HCT116 (cell line): ENCODE data around the gene FBXO22. TPM values are rescaled to one million over a fixed set of nuclear protein-coding genes. Genes with fewer than 3 reads are reported as not detected.

Experiments
- ATAC-seq: fragments of 200-7000 bp; cut with Tn5 transposase; 2 replicates; pipeline ENCODE4 v1.9.1; 2020; ENCODE audit warnings: mild to moderate bottlenecking, moderate library complexity
- BruUV-seq: library from RNA; stranded (reverse); fragments of 400-500 nt; replicated peaks from 2 replicates; lab custom pipeline; 2021; lab: Mats Ljungman, UMichigan
- CTCF ChIA-PET: fragments of 300-600 bp; sonication (Branson Sonifier 250); formaldehyde crosslinking; loops from one replicate; lab custom pipeline; 2021; ENCODE audit warnings: antibody characterized with exemption; lab: Charles Lee
- POLR2A ChIA-PET: fragments of 300-600, 350-600 bp; sonication (Branson Sonifier 250); formaldehyde crosslinking; loops from one replicate; lab custom pipeline; 2021; ENCODE audit warnings: antibody characterized with exemption; lab: Charles Lee
- RAD21 ChIA-PET, 2 experiments: fragments of 300-600 bp; sonication (Branson Sonifier 250); formaldehyde crosslinking; loops; one replicate each; lab custom pipeline; 2023; ENCODE audit warnings: low total read pairs in 2 of 2; ENCODE audit not compliant: uncharacterized antibody in 2 of 2, unreplicated experiment in 2 of 2, low non-redundant PET in 1 of 2; lab: Charles Lee
- DNase-seq: peaks from one replicate; pipeline ENCODE4 v3.0.0-alpha.2; 2010; ENCODE audit warnings: low read depth, low spot score
- H2AFZ ChIP-seq: fragments of 200-600 bp; shearing (Covaris generic), sonication (generic); 2 replicates; pipeline ENCODE4 v1.6.1; 2017; ENCODE audit warnings: low read depth, mixed run types, mixed read lengths, antibody characterized with exemption, low read length; ENCODE audit not compliant: poor library complexity, severe bottlenecking
- H3K27ac ChIP-seq: 2 replicates; pipeline ENCODE4 v1.5.1; 2012; ENCODE audit warnings: low read depth, low read length
- H3K27me3 ChIP-seq: fragments of 200-600 bp; sonication (generic); 2 replicates; pipeline ENCODE4 v1.6.1; 2016; ENCODE audit warnings: mixed run types, low read length, mixed read lengths; ENCODE audit not compliant: insufficient read depth
- H3K36me3 ChIP-seq, 2 experiments: fragments of 200-500 bp in 1 of 2; fragments of 200-600 bp in 1 of 2; sonication (Bioruptor generic) in 1 of 2; sonication (generic) in 1 of 2; 2 replicates each; pipeline versions ENCODE4 v1.5.1 to v1.6.1; 2014 to 2016; ENCODE audit warnings: low read length in 2 of 2, inconsistent platforms in 1 of 2, mixed read lengths in 1 of 2, mixed run types in 1 of 2; ENCODE audit not compliant: insufficient read depth in 2 of 2, control insufficient read depth in 1 of 2
- H3K4me1 ChIP-seq, 2 experiments: fragments of 200-600 bp in 1 of 2; sonication (generic) in 1 of 2; 2 replicates each; pipeline versions ENCODE4 v1.5.1 to v1.6.1; 2012 to 2017; ENCODE audit warnings: low read length in 2 of 2, inconsistent platforms in 1 of 2, mild to moderate bottlenecking in 1 of 2, mixed read lengths in 1 of 2, mixed run types in 1 of 2, moderate library complexity in 1 of 2; ENCODE audit not compliant: insufficient read depth in 2 of 2, control insufficient read depth in 1 of 2
- H3K4me2 ChIP-seq: fragments of 200-600 bp; sonication (generic); 2 replicates; pipeline ENCODE4 v1.6.1; 2017; ENCODE audit warnings: mixed run types, low read length, mixed read lengths
- H3K4me3 ChIP-seq, 2 experiments: fragments of 200-600 bp in 1 of 2; sonication (generic) in 1 of 2; replicated peaks in 1 of 2; 2 replicates each; pipeline ENCODE4 v1.5.1; 2011 to 2016; ENCODE audit warnings: low read length in 2 of 2, control low read depth in 1 of 2, low read depth in 1 of 2, mild to moderate bottlenecking in 1 of 2, mixed read lengths in 1 of 2, mixed run types in 1 of 2
- H3K79me2 ChIP-seq: fragments of 200-600 bp; sonication (generic); 2 replicates; pipeline ENCODE4 v1.6.1; 2017; ENCODE audit warnings: mild to moderate bottlenecking, mixed run types, low read length, moderate library complexity, mixed read lengths; ENCODE audit not compliant: insufficient read depth
- H3K9ac ChIP-seq: fragments of 200-600 bp; sonication (generic); 2 replicates; pipeline ENCODE4 v1.6.1; 2016; ENCODE audit warnings: low read length, mixed read lengths
- H3K9me2 ChIP-seq: fragments of 200-600 bp; sonication (generic), shearing (Covaris generic); 2 replicates; pipeline ENCODE4 v1.6.1; 2017; ENCODE audit warnings: mixed run types, mild to moderate bottlenecking, moderate library complexity; ENCODE audit not compliant: insufficient read depth
- H3K9me3 ChIP-seq, 2 experiments: fragments of 200-500 bp in 1 of 2; fragments of 200-600 bp in 1 of 2; sonication (Bioruptor generic) in 1 of 2; sonication (generic) in 1 of 2; 2 replicates each; pipeline ENCODE4 v1.6.1; 2014 to 2017; ENCODE audit warnings: low read length in 2 of 2, mixed read lengths in 2 of 2, inconsistent platforms in 1 of 2, low read depth in 1 of 2, mild to moderate bottlenecking in 1 of 2, mixed run types in 1 of 2, moderate library complexity in 1 of 2; ENCODE audit not compliant: control insufficient read depth in 1 of 2, insufficient read depth in 1 of 2
- H4K20me1 ChIP-seq: fragments of 200-600 bp; sonication (generic), shearing (Covaris generic); 2 replicates; pipeline ENCODE4 v1.6.1; 2017; ENCODE audit warnings: mixed run types, mild to moderate bottlenecking, moderate library complexity; ENCODE audit not compliant: insufficient read depth
- CBX3 ChIP-seq: IDR thresholded peaks from 2 replicates; pipeline ENCODE4 v1.6.1; 2012; ENCODE audit warnings: low read depth
- EZH2phosphoT487 ChIP-seq: fragments of 200-600 bp; IDR thresholded peaks from 2 replicates; pipeline ENCODE4 v1.6.1; 2018; ENCODE audit warnings: antibody characterized with exemption, borderline replicate concordance
- SIN3A ChIP-seq: IDR thresholded peaks from 2 replicates; pipeline ENCODE4 v1.6.1; 2012; ENCODE audit warnings: low read depth
- YY1 ChIP-seq: IDR thresholded peaks from 2 replicates; pipeline ENCODE4 v1.6.1; 2011; ENCODE audit warnings: low read length, low read depth, moderate library complexity, mild to moderate bottlenecking; ENCODE audit not compliant: insufficient replicate concordance; ENCODE audit errors: extremely low read depth
- intact Hi-C: fragments of 100-400 bp; cut with micrococcal nuclease; formaldehyde crosslinking; loops from 2 replicates; pipeline ENCODE4 v1.10.0; 2022
- total RNA-seq: library from RNA; stranded (reverse); gene quantifications from one replicate; pipeline ENCODE4 v1.2.1, GENCODE V29; 2021; ENCODE audit not compliant: unreplicated experiment
- TF ChIP-seq, protein P1 (sequence below): IDR thresholded peaks from 2 replicates; pipeline ENCODE4 v1.6.1; 2012
- TF ChIP-seq, protein P2 (sequence below), 3 experiments: fragments of 200-600 bp in 1 of 3; sonication (generic) in 1 of 3; IDR thresholded peaks in 2 of 3; conservative IDR thresholded peaks in 1 of 3; 2 replicates each; pipeline ENCODE4 v1.5.1; 2012 to 2017; ENCODE audit warnings: low read depth in 2 of 3, low read length in 2 of 3, antibody characterized with exemption in 1 of 3, borderline replicate concordance in 1 of 3, control low read depth in 1 of 3, mild to moderate bottlenecking in 1 of 3, mixed read lengths in 1 of 3, mixed run types in 1 of 3, moderate library complexity in 1 of 3; ENCODE audit not compliant: insufficient read depth in 1 of 3

The FBXO22 gene
- total RNA-seq, 1 experiment from 2014 or later = 60.3 TPM

DNA sequence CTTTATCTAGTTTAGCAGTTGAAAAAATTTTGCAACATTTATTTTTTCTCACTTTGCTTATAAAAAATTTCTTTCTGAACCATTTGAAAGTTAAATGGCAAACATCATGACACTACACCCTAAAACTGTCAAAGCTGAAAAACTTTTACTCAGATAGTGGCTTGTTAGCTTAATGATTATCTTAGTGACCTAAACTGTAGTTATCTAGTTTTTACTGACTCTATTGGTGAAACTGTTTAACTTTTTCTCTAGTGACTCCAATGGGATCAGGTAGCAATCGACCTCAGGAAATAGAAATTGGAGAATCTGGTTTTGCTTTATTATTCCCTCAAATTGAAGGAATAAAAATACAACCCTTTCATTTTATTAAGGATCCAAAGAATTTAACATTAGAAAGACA is 13.3 kb downstream of the FBXO22 start:
- Histone ChIP-seq H3K36me3 (peaks cover 30 to 36% of the 10 kb centered on the region in 2 experiments; a peak in 3 of 4 replicates), H2AFZ (no peak overlapping the region), H4K20me1 (no peaks in the 10 kb centered on the region), H3K4me3 (no peak overlapping the region), H3K79me2 (peaks cover 80% of the 10 kb centered on the region), H3K4me2 (no peak overlapping the region), H3K4me1 (no peaks in the 10 kb centered on the region), H3K9me2 (no peaks in the 10 kb centered on the region), H3K27ac (no peak overlapping the region), H3K27me3 (no peaks in the 10 kb centered on the region), H3K9ac (no peak overlapping the region), H3K9me3 (no peaks in the 10 kb centered on the region)
- no TSS peak for BruUV-seq
- ATAC-seq (no peak), DNase-seq (no peak)
- POLR2A ChIA-PET = no interaction called here
- no peak for TF ChIP-seq SIN3A
- CTCF ChIA-PET = no interaction called here
- intact Hi-C loops = no loop called here
- RAD21 ChIA-PET = no interaction called here

DNA sequence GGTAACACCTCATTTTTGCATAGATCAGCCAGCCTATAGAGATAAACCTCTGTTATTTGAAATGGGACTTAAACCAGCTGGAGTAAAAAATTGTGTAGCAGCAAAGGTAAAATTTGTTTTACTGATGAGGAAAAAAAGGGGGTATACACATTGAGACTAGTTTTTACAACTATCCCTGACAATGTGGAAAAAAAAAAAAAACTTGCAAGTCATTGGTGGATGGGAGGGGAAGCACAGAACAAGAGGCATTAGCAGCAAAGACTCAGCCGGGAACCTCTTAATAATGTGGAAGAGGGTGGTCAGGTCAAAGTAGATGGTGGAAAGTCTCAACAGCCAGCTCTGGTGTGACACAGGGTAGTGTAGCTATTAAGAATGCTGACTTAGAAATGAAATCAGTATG is 14.5 kb downstream of the FBXO22 start:
- Histone ChIP-seq H3K79me2 (peaks cover 81% of the 10 kb centered on the region), H3K4me2 (no peak overlapping the region), H3K27ac (no peak overlapping the region), H3K4me1 (no peaks in the 10 kb centered on the region), H3K9ac (no peak overlapping the region), H3K9me3 (no peaks in the 10 kb centered on the region)
- RAD21 ChIA-PET = no interaction called here
- POLR2A ChIA-PET = no interaction called here
- intact Hi-C loops = no loop called here
- TF ChIP-seq, protein P1, sequence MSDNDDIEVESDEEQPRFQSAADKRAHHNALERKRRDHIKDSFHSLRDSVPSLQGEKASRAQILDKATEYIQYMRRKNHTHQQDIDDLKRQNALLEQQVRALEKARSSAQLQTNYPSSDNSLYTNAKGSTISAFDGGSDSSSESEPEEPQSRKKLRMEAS = no peak
- no peak for TF ChIP-seq YY1
- TF ChIP-seq, protein P2, sequence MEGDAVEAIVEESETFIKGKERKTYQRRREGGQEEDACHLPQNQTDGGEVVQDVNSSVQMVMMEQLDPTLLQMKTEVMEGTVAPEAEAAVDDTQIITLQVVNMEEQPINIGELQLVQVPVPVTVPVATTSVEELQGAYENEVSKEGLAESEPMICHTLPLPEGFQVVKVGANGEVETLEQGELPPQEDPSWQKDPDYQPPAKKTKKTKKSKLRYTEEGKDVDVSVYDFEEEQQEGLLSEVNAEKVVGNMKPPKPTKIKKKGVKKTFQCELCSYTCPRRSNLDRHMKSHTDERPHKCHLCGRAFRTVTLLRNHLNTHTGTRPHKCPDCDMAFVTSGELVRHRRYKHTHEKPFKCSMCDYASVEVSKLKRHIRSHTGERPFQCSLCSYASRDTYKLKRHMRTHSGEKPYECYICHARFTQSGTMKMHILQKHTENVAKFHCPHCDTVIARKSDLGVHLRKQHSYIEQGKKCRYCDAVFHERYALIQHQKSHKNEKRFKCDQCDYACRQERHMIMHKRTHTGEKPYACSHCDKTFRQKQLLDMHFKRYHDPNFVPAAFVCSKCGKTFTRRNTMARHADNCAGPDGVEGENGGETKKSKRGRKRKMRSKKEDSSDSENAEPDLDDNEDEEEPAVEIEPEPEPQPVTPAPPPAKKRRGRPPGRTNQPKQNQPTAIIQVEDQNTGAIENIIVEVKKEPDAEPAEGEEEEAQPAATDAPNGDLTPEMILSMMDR (IDR thresholded peaks at IDR 0.05 in 2 of 3, conservative IDR thresholded peaks at IDR 0.05 in 1 of 3; ENCODE audit: borderline replicate concordance in 1 of 3, insufficient read depth in 1 of 3, low read depth in 2 of 3, low read length in 2 of 3) = no peak
- TF ChIP-seq CBX3 = no peak
- no peak for TF ChIP-seq EZH2phosphoT487
- TF ChIP-seq, all 23 proteins: peak for 0
- Histone ChIP-seq H2AFZ (no peak overlapping the region), H3K4me3 (no peak overlapping the region), H3K27me3 (no peaks in the 10 kb centered on the region), H3K9me2 (no peaks in the 10 kb centered on the region), H4K20me1 (no peaks in the 10 kb centered on the region), H3K36me3 (peaks cover 32 to 36% of the 10 kb centered on the region in 2 experiments; a peak in 3 of 4 replicates)
- BruUV-seq = no TSS peak
- DNase-seq (no peak), ATAC-seq (no peak)
- CTCF ChIA-PET = interaction anchor here (0.8 kb wide), 1 partner anchor 108 kb away, joined by 3 read pairs; no protein-coding TSS in a partner anchor
